Neural progenitor cell (in vitro differentiated cells): ENCODE results near the gene PNCK.

Experiments
- CTCF ChIP-seq: fragments of 200-600 bp; sonication (generic); IDR thresholded peaks from 2 replicates; pipeline ENCODE4 v1.5.1; 2017; ENCODE audit warnings: antibody characterized with exemption, mild to moderate bottlenecking
- EZH2phosphoT487 ChIP-seq: fragments of 200-600 bp; sonication (generic); IDR thresholded peaks from 2 replicates; pipeline ENCODE4 v1.6.1; 2017; ENCODE audit warnings: antibody characterized with exemption

DNA sequence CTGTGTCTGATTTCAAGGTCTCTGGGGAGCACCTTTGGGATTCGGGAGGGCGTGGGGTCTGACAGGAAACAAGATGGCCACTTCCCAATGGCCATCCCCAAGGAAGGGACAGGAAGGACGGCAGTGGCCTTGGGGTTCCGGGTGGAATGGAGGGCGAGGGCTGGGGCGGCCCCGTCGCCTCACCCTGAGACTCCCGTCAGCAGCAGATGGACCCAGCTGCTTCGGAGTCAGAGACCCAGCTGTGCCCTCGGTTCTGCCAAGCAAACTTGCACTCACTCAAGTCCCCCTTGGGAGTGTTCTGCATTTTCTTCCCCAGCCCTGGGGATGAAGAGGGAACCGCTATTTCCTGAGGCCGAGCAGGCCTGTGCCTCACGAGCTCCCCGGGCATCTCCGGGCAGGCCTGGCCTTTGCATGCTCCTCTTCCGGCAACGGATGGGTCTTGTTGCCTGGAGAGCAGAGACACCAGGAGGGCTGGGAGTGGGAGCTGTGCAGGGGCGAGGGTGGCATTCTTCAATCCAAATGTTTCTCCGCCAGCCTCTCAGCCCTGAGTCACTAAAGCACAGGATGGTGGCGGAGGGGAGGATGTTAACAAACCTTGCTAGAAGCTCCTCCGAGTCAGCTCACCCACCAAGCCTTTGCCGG is 33.4 kb downstream of the PNCK start:
- TF ChIP-seq CTCF (no peak), EZH2phosphoT487 (no peak)
